WTC11 (cell line): ENCODE data around the gene FBXO3. TPM values are rescaled to one million over a fixed set of nuclear protein-coding genes. Genes with fewer than 3 reads are reported as not detected.

Source experiments
- ATAC-seq: fragments of 200-7000 bp; cut with Tn5 transposase; 2 replicates; pipeline ENCODE4 v1.10.0; 2021; ENCODE audit warnings: mild to moderate bottlenecking, moderate library complexity
- CTCF ChIA-PET: fragments of 300-600 bp; sonication (Branson Sonifier 250); formaldehyde crosslinking; loops from one replicate; lab custom pipeline; 2021; ENCODE audit warnings: antibody characterized with exemption; lab: Charles Lee
- POLR2A ChIA-PET: fragments of 350-600 bp; sonication (Branson Sonifier 250); formaldehyde crosslinking; loops from one replicate; lab custom pipeline; 2021; ENCODE audit warnings: antibody characterized with exemption; lab: Charles Lee
- DNase-seq: peaks from one replicate; pipeline ENCODE4 v3.0.0; 2021; ENCODE audit warnings: low spot score
- H3K27ac Mint-ChIP-seq: 2 replicates; pipeline ENCODE4 v1.8.0; 2021; ENCODE audit warnings: mixed read lengths
- H3K27me3 Mint-ChIP-seq: 2 replicates; pipeline ENCODE4 v1.8.0; 2021; ENCODE audit warnings: low read depth, mild to moderate bottlenecking, moderate library complexity, mixed read lengths
- H3K36me3 Mint-ChIP-seq: 2 replicates; pipeline ENCODE4 v1.8.0; 2021; ENCODE audit warnings: mixed read lengths
- H3K4me1 Mint-ChIP-seq: 2 replicates; pipeline ENCODE4 v1.8.0; 2022; ENCODE audit warnings: mixed read lengths
- H3K4me3 Mint-ChIP-seq: 2 replicates; pipeline ENCODE4 v1.8.0; 2021; ENCODE audit warnings: mild to moderate bottlenecking, moderate library complexity, mixed read lengths
- H3K9me3 Mint-ChIP-seq: 2 replicates; pipeline ENCODE4 v1.8.0; 2021; ENCODE audit warnings: mixed read lengths
- ESRRA ChIP-seq: sonication (generic); formaldehyde crosslinking; IDR thresholded peaks from 2 replicates; pipeline ENCODE4 v1.8.1; 2022; ENCODE audit warnings: mild to moderate bottlenecking, missing genetic modification reagents, borderline replicate concordance
- FOXJ3 ChIP-seq: sonication (generic); formaldehyde crosslinking; IDR thresholded peaks from 2 replicates; pipeline ENCODE4 v1.9.0; 2021; ENCODE audit warnings: missing genetic modification reagents, mild to moderate bottlenecking, borderline replicate concordance
- HMGA2 ChIP-seq: fragments of 250-450 bp; sonication (Bioruptor Pico); IDR thresholded peaks from 2 replicates; pipeline ENCODE4 v1.4.0; 2021; ENCODE audit warnings: mild to moderate bottlenecking, moderate library complexity
- NFATC4 ChIP-seq: fragments of 250-450 bp; sonication (Bioruptor Pico); IDR thresholded peaks from 2 replicates; pipeline ENCODE4 v1.9.0; 2021; ENCODE audit warnings: mild to moderate bottlenecking
- NFYB ChIP-seq: sonication (generic); formaldehyde crosslinking; conservative IDR thresholded peaks from 2 replicates; pipeline ENCODE4 v1.8.0; 2022; ENCODE audit warnings: low read depth, missing genetic modification reagents
- ZNF232 ChIP-seq: sonication (generic); formaldehyde crosslinking; IDR thresholded peaks from 2 replicates; pipeline ENCODE4 v1.8.0; 2022; ENCODE audit warnings: mild to moderate bottlenecking, missing genetic modification reagents
- ZNF416 ChIP-seq: fragments of 250-450 bp; sonication (Bioruptor Pico); IDR thresholded peaks from 2 replicates; pipeline ENCODE4 v1.9.0; 2021; ENCODE audit warnings: mild to moderate bottlenecking, inconsistent platforms
- total RNA-seq: library from RNA; stranded (reverse); gene quantifications from 3 replicates; pipeline ENCODE4 v1.2.3, GENCODE V29; 2021
- TF ChIP-seq, protein P1 (sequence below): fragments of 250-450 bp; sonication (Bioruptor Pico); IDR thresholded peaks from 2 replicates; pipeline ENCODE4 v2.1.2; 2022; ENCODE audit warnings: mild to moderate bottlenecking, moderate library complexity
- TF ChIP-seq, protein P2 (sequence below): fragments of 200-600 bp; IDR thresholded peaks from 2 replicates; pipeline ENCODE4 v1.8.0; 2022; ENCODE audit warnings: antibody characterized with exemption
- TF ChIP-seq, protein P3 (sequence below): sonication (generic); formaldehyde crosslinking; IDR thresholded peaks from 2 replicates; pipeline ENCODE4 v1.8.0; 2022; ENCODE audit warnings: mild to moderate bottlenecking, missing genetic modification reagents
- TF ChIP-seq, protein P4 (sequence below): sonication (generic); formaldehyde crosslinking; IDR thresholded peaks from 2 replicates; pipeline ENCODE4 v1.8.1; 2023; ENCODE audit warnings: mild to moderate bottlenecking, moderate library complexity, missing genetic modification reagents
- TF ChIP-seq, protein P5 (sequence below): sonication (generic); formaldehyde crosslinking; conservative IDR thresholded peaks from 2 replicates; pipeline ENCODE4 v1.8.1; 2023; ENCODE audit warnings: mild to moderate bottlenecking, low read depth, missing genetic modification reagents, moderate library complexity
- TF ChIP-seq, protein P6 (sequence below): sonication (generic); formaldehyde crosslinking; IDR thresholded peaks from 2 replicates; pipeline ENCODE4 v1.8.0; 2023; ENCODE audit warnings: missing genetic modification reagents, mild to moderate bottlenecking, borderline replicate concordance
- TF ChIP-seq, protein P7 (sequence below): sonication (generic); formaldehyde crosslinking; IDR thresholded peaks from 2 replicates; pipeline ENCODE4 v1.8.0; 2022; ENCODE audit warnings: mild to moderate bottlenecking, missing genetic modification reagents

FBXO3 gene
- total RNA-seq, 1 experiment from 2014 or later: 14.5 TPM

DNA sequence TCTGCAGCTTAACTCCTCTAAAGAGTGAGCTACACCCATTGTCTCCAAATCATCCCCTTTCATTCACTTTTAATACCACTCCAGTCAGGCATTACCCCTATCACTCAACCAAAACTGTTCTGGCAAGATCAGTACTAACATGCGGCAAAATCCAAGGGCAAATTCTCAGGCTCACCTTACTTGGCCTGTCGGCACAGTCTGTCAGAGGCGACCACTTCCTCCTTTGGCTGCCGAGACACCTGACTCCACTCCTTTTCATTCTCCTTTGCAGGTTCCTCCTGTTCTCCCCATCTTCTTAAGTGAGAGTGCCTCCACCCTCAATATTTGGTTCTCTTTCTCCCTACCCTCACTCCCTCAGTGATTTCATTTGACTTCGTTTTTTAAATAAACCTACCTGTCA is 77.9 kb downstream of the FBXO3 start (continued):
- TF ChIP-seq, protein P1, sequence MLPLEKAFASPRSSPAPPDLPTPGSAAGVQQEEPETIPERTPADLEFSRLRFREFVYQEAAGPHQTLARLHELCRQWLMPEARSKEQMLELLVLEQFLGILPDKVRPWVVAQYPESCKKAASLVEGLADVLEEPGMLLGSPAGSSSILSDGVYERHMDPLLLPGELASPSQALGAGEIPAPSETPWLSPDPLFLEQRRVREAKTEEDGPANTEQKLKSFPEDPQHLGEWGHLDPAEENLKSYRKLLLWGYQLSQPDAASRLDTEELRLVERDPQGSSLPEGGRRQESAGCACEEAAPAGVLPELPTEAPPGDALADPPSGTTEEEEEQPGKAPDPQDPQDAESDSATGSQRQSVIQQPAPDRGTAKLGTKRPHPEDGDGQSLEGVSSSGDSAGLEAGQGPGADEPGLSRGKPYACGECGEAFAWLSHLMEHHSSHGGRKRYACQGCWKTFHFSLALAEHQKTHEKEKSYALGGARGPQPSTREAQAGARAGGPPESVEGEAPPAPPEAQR (CRISPR knock-in tag): no peak

DNA sequence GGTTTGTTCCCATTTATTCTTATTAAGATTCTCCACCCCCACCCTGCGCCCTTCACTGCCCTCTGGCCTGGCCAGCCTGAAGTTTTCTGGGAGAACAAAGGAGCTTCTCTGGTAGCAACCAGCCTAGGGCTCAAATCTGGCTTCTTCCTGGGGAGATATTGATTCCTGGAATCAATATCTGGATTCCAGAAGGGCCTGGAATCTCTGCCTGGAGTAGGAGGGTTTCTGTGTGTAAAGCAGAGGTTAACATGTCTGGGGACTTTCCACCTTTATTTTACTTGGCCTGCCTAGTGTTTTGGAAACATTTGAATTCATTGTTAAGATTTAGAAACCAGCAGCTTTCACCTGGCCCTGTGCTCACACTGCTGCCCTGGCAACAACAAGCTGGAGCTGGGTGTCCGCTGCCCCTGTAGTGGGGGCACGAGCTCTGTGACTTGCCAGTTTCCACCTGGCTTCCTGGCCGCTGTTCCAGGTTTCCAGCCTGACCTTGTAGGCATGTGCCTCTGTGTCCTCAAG is 79.2 kb downstream of the FBXO3 start:
- ATAC-seq (no peak), DNase-seq (no peak)
- TF ChIP-seq, protein P2, sequence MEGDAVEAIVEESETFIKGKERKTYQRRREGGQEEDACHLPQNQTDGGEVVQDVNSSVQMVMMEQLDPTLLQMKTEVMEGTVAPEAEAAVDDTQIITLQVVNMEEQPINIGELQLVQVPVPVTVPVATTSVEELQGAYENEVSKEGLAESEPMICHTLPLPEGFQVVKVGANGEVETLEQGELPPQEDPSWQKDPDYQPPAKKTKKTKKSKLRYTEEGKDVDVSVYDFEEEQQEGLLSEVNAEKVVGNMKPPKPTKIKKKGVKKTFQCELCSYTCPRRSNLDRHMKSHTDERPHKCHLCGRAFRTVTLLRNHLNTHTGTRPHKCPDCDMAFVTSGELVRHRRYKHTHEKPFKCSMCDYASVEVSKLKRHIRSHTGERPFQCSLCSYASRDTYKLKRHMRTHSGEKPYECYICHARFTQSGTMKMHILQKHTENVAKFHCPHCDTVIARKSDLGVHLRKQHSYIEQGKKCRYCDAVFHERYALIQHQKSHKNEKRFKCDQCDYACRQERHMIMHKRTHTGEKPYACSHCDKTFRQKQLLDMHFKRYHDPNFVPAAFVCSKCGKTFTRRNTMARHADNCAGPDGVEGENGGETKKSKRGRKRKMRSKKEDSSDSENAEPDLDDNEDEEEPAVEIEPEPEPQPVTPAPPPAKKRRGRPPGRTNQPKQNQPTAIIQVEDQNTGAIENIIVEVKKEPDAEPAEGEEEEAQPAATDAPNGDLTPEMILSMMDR: no peak
- TF ChIP-seq, protein P3, sequence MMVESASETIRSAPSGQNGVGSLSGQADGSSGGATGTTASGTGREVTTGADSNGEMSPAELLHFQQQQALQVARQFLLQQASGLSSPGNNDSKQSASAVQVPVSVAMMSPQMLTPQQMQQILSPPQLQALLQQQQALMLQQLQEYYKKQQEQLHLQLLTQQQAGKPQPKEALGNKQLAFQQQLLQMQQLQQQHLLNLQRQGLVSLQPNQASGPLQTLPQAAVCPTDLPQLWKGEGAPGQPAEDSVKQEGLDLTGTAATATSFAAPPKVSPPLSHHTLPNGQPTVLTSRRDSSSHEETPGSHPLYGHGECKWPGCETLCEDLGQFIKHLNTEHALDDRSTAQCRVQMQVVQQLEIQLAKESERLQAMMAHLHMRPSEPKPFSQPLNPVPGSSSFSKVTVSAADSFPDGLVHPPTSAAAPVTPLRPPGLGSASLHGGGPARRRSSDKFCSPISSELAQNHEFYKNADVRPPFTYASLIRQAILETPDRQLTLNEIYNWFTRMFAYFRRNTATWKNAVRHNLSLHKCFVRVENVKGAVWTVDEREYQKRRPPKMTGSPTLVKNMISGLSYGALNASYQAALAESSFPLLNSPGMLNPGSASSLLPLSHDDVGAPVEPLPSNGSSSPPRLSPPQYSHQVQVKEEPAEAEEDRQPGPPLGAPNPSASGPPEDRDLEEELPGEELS: no peak
- TF ChIP-seq ZNF232 (CRISPR knock-in tag) (no peak), ESRRA (no peak)
- ChIA-PET POLR2A (no interaction called here), CTCF (interaction anchor here (0.6 to 1.2 kb wide), 2 partner anchors 47 to 237 kb away, joined by 3 to 6 read pairs; no protein-coding TSS in a partner anchor)
- peaks cover 15% of the 10 kb centered on the region for H3K27me3 Mint-ChIP-seq
- no peaks in the 10 kb centered on the region for H3K36me3 Mint-ChIP-seq
- peaks cover 54% of the 10 kb centered on the region for H3K4me1 Mint-ChIP-seq
- no peak overlapping the region for H3K4me3 Mint-ChIP-seq
- H3K9me3 Mint-ChIP-seq: no peaks in the 10 kb centered on the region
- H3K27ac Mint-ChIP-seq: no peak overlapping the region

DNA sequence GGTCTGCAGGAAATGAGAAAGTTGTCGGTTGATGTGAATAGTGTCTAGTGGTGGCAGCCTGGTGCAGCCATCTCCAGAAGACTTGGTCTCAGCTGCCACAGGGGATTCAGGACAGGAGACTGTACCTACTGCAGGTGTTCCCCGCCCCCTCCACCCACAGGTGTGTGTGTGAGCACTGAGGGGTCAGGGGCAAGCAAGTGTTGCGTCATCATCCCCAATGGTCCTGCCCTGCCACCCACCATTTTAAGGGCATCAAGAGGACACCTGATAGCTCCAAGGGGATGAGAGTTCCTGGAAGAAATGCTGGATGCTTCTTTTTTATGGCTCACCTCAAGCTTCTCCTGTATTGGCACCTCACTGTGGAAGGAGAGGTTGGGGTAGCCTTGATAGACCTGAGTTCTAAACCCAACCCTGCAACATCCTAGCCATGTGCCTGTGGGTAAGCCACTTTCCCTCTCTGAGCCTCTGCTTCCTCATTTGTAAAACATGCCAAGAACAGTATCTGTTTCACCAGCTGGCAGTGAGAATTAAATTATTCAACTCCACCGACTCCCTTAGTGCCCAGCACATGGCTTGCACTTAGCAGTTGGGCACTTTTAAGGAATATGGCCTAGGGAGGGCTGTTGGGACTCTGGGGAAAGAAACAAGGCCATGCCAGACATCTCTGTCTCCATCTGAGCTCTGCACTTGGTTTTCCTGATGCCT is 79.8 kb downstream of the FBXO3 start:
- Mint-ChIP-seq H3K4me1 (peaks cover 50% of the 10 kb centered on the region), H3K36me3 (no peaks in the 10 kb centered on the region), H3K27ac (no peak overlapping the region), H3K27me3 (peaks cover 9% of the 10 kb centered on the region), H3K4me3 (no peak overlapping the region), H3K9me3 (no peaks in the 10 kb centered on the region)
- CTCF ChIA-PET: no interaction called here
- no peak for ATAC-seq
- no peak for DNase-seq
- POLR2A ChIA-PET: no interaction called here
- TF ChIP-seq HMGA2 (CRISPR knock-in tag): no peak
- TF ChIP-seq, protein P2: no peak
- TF ChIP-seq, protein P4, sequence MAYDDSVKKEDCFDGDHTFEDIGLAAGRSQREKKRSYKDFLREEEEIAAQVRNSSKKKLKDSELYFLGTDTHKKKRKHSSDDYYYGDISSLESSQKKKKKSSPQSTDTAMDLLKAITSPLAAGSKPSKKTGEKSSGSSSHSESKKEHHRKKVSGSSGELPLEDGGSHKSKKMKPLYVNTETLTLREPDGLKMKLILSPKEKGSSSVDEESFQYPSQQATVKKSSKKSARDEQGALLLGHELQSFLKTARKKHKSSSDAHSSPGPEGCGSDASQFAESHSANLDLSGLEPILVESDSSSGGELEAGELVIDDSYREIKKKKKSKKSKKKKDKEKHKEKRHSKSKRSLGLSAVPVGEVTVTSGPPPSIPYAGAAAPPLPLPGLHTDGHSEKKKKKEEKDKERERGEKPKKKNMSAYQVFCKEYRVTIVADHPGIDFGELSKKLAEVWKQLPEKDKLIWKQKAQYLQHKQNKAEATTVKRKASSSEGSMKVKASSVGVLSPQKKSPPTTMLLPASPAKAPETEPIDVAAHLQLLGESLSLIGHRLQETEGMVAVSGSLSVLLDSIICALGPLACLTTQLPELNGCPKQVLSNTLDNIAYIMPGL: no peak
- TF ChIP-seq, protein P5, sequence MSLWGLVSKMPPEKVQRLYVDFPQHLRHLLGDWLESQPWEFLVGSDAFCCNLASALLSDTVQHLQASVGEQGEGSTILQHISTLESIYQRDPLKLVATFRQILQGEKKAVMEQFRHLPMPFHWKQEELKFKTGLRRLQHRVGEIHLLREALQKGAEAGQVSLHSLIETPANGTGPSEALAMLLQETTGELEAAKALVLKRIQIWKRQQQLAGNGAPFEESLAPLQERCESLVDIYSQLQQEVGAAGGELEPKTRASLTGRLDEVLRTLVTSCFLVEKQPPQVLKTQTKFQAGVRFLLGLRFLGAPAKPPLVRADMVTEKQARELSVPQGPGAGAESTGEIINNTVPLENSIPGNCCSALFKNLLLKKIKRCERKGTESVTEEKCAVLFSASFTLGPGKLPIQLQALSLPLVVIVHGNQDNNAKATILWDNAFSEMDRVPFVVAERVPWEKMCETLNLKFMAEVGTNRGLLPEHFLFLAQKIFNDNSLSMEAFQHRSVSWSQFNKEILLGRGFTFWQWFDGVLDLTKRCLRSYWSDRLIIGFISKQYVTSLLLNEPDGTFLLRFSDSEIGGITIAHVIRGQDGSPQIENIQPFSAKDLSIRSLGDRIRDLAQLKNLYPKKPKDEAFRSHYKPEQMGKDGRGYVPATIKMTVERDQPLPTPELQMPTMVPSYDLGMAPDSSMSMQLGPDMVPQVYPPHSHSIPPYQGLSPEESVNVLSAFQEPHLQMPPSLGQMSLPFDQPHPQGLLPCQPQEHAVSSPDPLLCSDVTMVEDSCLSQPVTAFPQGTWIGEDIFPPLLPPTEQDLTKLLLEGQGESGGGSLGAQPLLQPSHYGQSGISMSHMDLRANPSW (CRISPR knock-in tag): no peak
- no peak for TF ChIP-seq NFATC4
- TF ChIP-seq, protein P6, sequence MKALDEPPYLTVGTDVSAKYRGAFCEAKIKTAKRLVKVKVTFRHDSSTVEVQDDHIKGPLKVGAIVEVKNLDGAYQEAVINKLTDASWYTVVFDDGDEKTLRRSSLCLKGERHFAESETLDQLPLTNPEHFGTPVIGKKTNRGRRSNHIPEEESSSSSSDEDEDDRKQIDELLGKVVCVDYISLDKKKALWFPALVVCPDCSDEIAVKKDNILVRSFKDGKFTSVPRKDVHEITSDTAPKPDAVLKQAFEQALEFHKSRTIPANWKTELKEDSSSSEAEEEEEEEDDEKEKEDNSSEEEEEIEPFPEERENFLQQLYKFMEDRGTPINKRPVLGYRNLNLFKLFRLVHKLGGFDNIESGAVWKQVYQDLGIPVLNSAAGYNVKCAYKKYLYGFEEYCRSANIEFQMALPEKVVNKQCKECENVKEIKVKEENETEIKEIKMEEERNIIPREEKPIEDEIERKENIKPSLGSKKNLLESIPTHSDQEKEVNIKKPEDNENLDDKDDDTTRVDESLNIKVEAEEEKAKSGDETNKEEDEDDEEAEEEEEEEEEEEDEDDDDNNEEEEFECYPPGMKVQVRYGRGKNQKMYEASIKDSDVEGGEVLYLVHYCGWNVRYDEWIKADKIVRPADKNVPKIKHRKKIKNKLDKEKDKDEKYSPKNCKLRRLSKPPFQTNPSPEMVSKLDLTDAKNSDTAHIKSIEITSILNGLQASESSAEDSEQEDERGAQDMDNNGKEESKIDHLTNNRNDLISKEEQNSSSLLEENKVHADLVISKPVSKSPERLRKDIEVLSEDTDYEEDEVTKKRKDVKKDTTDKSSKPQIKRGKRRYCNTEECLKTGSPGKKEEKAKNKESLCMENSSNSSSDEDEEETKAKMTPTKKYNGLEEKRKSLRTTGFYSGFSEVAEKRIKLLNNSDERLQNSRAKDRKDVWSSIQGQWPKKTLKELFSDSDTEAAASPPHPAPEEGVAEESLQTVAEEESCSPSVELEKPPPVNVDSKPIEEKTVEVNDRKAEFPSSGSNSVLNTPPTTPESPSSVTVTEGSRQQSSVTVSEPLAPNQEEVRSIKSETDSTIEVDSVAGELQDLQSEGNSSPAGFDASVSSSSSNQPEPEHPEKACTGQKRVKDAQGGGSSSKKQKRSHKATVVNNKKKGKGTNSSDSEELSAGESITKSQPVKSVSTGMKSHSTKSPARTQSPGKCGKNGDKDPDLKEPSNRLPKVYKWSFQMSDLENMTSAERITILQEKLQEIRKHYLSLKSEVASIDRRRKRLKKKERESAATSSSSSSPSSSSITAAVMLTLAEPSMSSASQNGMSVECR (CRISPR knock-in tag): no peak
- no peak for TF ChIP-seq NFYB (CRISPR knock-in tag)
- TF ChIP-seq FOXJ3 (CRISPR knock-in tag): no peak
- no peak for TF ChIP-seq ZNF416 (CRISPR knock-in tag)
- TF ChIP-seq, protein P7, sequence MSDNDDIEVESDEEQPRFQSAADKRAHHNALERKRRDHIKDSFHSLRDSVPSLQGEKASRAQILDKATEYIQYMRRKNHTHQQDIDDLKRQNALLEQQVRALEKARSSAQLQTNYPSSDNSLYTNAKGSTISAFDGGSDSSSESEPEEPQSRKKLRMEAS (CRISPR knock-in tag): no peak
